ENCODE measurements around the gene RAI14.

DNA sequence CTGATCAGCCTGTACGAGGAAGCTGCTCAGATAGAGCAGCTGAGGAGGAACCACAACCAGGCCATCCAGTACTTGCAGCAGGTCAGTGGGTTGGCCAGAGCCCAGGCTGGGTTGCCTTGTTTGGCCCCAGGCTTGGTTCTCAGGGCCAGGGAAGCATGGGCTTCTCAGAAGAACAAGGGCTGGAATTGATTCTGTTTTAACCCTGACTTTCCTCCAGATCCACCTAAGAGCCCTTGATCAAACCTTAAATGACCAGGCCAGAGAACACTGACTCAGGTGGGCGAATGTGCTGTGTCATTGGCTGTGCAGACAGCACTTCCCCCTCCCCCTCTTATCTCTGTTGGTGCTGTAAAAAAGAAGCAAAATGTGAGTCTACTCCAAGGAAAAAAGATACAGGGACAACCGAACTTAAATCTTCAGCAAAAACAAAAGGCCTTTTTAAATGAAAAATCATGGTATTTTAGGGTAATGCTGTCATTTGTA is 210.9 kb downstream of the RAI14 start:
- TF ChIP-seq, protein P1, sequence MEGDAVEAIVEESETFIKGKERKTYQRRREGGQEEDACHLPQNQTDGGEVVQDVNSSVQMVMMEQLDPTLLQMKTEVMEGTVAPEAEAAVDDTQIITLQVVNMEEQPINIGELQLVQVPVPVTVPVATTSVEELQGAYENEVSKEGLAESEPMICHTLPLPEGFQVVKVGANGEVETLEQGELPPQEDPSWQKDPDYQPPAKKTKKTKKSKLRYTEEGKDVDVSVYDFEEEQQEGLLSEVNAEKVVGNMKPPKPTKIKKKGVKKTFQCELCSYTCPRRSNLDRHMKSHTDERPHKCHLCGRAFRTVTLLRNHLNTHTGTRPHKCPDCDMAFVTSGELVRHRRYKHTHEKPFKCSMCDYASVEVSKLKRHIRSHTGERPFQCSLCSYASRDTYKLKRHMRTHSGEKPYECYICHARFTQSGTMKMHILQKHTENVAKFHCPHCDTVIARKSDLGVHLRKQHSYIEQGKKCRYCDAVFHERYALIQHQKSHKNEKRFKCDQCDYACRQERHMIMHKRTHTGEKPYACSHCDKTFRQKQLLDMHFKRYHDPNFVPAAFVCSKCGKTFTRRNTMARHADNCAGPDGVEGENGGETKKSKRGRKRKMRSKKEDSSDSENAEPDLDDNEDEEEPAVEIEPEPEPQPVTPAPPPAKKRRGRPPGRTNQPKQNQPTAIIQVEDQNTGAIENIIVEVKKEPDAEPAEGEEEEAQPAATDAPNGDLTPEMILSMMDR (conservative IDR thresholded peaks at IDR 0.05), result no peak
- TF ChIP-seq EZH2 (IDR thresholded peaks at IDR 0.05; ENCODE audit: low read depth), result no peak
